Germinal center (tissue), 1 donor: ENCODE measurements around the gene KDM5B.
A peak's percentile ranks its signal among the peaks of the same experiment; 100 is the strongest.
"Not testable (repeated sequence)": the region's sequence is repeated elsewhere in the genome, so short reads cannot be mapped to it uniquely, and the experiment has no call there.

Experiments
- DNase-seq: peaks from one replicate; pipeline ENCODE4 v3.0.0; 2012; ENCODE audit warnings: mixed read lengths, low spot score

KDM5B gene

DNA sequence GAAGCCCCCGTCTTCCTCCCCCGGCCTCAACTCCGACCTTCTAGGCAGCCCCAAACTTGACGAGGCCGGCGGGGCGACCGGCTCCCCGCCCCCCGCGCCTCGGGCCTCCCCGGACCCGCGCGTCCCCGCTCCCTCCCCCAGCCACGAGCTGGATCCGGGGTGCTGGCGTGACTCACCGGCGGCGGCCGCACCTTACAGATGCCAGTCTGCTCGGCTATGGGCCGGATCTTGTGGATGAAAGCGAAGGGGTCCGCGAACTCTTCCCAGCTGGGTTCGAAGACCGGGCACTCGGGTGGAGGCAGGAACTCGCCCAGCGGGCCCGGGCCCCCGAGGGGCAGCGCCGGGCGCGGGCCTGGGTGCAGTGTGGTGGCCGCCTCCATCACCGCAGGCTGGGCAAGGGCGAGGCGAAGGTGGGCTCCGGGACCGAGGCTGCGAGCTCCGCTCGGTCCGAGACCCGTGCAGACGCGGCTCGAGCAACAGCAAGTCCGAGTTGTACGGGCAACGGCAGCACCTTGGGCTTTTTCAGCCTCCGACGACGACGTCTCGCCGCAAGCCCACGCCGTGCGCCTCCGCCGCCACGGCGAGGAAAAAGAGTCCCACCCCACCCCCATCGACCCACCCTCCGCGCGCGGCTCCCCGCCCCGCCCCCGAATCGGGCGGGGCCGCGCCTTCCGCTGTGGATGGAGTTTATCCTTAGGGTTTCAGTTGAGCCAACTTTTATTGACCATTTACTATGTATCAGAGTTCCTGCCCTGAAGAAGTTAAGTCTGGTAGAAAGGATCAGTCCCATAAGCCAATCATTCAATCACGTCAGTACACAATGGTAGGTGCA lies at the start of gene KDM5B:
TSS of gene KDM5B (minus strand) at position 496 of the 832 bp plus-strand sequence. CDS start at position 380, 116 bp downstream.
- DNase-seq, result peak; percentile 64

DNA sequence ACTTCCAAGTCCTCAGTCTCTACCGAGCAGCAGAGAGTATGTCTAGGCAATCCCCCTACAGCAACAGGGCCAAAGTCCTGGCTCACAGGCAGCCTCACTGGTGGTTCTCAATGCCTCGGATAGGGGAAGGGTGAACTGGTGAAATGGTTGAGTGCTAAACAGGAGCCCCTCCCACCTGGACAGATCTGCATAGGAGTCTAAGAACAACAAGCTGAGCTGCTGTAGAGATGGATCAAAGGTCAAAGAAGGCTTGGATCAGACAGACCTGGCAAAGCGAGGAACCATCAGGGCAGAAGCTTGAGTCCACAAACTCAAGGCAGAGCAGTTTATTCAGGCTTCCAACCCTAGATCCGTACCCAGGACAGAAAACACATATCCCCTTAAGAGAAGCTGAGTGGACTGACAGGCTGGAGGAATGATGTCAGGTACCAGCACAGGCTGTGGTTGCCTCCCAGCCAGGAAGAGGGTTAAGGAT lies 49.0 kb upstream of the KDM5B start:
- no peak for DNase-seq

DNA sequence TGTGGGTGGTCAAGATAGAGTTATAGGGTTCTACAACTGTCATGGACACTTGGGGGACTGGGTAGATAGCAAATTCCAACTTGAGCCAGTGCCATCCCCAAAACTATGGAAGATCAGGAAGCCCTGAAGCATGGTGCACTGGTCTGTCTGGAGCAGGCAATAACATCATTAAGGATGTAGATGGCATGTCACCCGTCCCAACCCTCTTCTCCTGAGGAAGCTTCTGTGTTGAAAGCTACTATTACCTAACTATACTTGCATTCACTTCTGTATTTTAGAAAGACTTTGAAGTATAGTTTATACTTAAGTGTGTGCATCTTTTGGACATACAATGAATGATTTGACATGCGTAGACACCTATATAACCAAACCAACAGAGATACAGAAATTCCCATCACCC lies 47.8 kb upstream of the KDM5B start:
- DNase-seq, result no peak

DNA sequence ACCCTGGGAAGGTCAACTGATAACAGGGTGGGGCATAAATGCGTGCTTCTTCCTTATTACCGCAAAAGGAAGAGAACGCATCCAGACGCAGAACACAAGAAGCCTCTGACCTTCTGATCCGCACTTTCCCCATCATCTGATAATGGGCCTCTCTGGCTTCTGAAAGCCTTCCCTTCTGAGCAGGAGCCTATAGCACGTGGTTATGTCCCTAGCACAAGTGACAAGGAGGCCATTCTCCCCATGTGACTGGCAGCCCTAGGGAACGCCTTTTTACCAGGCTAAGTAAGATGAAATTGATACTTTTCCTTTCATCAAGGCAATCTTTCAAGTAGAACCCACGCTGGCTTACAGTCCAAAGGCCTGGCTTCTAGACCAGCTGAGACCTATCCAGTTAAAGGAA lies 46.6 kb upstream of the KDM5B start:
- no peak for DNase-seq

DNA sequence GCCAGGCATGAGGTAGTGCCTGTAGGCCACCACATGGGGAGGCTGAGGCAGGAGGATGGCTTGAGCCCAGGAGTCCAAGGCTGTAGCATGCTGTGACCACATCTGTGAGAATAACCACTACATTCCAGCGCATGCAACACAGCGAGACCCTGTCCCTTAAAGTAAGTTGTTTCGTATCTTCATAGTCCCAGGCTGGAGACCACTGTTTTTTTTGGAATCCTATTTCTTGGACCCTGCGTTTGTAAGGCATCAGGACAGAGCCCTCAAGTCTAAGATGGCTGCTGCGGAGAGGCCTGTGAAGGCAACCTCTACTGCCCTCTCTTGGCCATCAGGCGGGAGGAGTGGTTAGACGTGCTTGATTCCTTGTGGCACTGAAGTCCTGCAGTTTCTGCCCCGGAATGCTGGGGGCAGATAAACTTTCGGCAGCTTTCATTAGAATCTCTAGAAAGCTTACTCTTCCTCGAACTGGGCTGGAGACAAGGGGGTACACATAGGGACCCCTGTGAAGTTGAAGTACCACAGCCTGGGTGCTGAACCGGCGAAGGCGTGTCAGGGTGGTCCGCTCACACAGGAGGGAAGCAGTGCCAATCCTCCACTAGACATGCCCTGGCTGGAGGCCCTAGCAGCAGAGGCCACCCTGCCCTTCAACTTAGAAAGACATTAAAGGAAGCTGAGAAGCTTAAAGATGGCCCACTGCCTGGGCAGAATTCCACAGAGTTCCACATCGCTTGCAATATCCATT lies 44.1 kb upstream of the KDM5B start:
- peak; percentile 34 for DNase-seq

DNA sequence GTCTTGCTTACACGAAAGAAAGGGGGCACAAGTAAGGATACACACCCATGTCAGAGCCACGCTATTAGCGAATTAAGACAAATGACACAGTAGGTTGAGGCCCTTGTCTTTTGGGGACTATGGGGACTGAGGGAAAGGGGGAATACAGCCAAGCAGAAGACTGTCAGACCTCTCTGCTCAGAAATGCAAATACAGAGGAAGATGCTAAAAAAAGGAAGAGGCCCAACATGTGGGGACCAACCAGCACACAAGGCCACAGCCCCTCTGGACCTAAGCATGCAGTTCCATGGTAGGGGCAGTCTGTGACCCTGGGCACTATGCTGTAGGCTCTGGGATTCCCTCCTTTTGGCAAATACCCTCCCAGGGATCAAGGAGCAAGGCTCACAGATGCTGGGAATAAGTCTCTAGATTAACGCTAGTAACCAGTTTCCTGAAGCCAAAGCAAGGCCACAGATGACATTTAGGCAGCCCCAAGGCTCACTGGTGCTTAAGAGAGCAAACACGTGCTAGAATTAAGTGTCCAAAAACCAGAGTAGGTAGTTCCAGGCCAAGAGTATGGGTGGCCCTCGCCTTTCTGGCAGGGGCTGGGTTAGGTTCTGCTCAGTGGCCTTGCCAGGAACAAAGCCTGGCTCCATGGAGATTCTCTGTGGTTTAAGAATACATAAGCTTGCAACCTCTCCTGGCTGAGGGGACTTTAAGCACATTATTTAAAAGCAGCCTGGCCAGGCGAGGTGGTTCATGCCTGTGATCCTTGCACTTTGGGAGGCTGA lies 42.6 kb upstream of the KDM5B start:
- DNase-seq, result no peak

DNA sequence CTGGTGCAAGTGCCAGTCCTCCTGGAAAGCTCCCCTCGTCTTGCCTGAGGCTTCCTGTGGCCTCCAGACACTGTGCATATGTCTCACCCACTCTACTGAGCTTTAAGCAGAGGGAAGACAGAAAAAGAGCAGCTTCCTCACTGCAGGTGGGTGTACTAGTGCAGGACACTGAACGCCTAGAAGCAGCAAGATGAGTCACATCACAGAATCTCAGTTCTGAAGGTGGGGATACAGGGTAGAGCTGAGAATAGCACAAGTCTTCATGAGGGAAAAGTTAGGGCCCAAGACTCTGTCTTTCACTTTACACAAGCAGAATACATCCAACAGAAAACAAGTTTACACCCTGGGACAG lies 39.9 kb upstream of the KDM5B start:
- DNase-seq, result no peak

DNA sequence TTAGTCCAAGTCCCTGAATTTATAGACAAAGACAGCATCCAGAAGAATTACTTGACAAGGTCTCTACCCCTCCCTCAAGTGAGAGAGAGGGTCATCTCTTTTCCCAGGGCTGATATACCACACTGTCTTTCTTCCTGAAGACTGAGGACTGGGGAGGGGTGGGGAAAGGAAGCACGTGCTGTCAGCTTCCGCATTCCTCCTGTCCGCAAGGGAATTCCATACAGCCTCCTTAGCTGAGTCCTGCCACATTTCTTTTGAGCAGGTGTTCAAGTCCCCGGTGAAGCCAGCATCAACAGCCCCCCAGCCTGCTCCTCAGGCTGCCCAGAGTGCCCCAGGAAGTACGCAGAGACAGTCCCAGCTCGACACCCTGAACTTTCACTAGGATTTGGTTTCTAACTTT lies 36.7 kb upstream of the KDM5B start:
- no peak for DNase-seq

DNA sequence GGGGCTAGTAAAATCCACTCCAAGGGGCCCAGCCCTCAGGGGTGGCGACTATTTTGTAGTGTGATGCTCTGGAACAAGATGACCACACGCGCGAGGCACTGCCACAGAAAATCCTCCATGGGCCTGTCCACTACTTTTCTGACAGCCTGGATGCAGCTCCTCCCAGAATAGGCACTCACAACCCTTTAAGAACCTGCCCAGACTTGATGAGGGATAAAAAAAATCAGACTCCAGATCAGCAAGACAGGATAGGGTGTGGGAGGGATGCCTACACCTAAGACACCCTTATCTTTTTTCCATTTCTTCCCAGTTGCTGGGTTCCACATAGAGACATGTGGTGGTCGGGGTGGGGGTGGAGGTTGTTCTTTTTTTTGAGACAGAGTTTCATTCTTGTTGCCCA lies 36.0 kb upstream of the KDM5B start:
- no peak for DNase-seq

DNA sequence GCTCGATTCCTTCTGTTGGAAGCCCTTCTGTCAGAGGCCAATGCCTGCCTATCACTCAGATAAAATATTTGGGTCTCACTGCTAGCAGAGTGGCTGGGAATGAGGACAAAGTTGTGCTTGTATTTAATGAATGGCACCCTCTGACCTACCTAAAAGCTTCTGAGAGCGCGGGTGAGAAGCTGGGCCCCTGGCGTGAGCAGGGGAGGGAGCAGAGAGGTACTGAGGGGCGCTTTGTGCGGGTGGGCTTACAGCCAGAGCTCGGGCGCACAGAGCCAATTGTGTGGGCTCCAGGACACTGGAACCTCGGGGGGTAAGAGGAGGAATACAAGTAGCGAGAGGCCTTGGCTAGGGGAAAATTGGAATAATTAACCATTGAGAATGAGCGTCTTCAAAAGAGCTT lies 34.9 kb upstream of the KDM5B start:
- no peak for DNase-seq

DNA sequence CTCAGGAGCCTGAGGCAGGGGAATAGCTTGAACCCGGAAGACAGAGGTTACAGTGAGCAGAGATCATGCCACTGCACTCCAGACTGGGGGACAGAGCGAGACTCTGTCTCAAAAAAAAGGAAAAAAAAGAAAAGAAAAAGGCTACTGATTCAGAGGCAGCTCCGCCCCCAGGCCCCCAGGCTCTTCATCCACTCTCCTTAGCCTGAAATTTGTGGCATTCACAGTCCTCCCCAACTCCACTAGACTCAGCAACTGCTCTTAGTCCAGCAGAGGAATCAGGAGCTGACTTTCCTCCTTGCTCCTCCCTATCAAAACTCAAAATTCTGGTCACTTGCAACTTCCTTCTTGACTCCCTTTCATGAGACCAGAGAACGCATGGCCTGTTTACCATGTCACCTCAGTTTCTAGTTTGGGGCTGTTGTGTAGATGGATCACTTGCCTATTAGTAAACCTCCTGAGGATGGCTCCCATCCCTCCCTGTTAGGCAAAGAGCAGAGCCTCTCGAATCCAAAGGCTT lies 29.6 kb upstream of the KDM5B start:
- DNase-seq, result no peak

DNA sequence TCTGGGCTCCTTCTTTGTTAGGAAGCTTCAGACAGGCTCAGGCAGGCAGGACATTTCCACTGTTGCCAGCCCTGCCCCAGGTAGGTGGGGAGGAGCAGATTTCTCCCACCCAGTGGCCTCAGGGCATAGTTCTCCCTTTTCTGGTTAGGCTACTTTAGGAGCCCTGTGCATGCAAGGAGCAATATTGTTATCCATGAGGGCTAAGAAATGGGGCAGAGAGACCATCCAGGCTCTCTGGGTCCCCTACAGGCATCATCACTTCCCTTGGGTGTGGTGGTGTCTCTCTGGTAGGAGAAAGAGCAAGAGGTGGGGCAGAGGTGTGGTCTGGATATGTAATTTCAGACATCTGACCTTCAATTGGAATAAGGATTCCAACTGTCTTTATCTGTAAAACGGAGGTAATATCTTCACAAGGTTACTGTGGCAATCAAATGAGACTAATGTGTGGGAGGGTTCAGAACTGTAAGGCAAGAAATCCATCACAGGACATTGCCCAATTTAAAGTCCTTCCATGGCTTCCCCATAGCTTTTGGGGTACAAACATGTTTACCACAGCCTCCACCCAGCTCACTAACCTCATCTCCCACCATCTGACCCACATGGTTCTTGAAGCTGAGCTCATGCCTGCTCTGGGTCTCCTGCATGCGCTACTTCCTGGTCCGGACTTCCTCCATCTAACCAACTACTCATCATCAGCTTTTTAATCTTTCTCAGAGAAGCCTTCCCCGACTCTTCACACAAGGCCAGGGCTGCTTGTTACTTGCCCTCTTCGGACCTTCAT lies 28.6 kb upstream of the KDM5B start:
- no peak for DNase-seq

DNA sequence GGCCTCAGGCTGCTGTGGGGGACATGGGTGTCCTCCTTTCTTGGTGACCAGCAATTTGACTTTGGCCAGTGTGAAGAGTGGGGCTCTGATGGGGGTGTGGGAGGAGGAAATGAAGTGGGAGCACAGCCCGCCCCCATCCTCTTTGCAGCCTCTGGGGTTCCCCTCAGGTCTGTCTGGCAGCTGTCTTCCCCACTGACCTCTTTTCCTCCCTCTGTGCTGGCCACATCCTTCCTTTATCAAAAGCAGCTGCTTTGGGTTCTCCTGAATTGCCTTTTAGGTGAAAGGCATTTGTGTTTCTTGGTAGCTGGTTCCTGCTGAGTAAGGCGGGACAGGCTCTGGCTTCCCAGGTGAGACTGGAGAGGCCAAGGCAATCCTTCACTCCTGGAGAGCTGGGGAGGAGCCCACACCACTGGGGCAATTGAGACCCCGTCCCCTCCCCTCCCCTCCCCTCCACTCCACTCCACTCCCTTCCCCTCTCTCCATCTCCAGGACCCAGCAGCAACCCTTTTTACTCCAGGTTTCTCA lies 27.4 kb upstream of the KDM5B start:
- no peak for DNase-seq

DNA sequence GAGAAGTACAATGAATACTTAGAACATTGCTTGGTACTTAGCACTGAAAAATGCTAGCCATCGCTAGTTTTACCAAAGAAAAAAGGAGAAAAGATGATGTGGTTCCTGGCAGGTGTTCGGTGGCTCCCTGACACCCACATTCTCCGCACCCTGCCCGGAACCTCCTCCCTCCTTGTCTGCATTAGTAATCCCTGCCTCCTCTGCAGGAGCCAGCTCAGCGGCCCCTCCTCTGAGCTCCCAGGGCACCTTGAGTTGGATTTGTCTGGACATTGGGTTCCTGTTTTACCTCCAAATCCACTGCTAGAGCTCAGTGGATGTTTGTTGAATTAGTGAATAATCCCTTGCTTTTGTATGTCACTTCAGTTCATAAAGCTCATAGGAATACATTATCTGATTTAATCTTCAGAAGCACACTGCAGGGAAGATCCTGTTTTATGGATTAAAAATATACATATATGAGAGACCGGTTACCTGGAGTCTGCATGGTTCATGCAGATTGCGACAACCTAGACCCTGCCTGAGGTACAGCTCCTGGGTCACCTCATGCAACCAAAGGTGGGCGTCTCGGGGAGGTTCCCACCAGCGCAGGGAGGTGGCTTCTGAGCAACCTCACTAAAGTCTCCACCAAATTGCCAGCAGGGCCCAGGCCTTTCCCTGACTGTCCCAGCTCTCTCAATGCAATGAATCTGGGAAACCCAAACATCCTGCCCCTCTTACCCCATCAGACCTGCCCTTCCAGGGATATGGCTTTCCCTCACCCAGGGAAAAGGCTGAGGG lies 26.7 kb upstream of the KDM5B start:
- no peak for DNase-seq

DNA sequence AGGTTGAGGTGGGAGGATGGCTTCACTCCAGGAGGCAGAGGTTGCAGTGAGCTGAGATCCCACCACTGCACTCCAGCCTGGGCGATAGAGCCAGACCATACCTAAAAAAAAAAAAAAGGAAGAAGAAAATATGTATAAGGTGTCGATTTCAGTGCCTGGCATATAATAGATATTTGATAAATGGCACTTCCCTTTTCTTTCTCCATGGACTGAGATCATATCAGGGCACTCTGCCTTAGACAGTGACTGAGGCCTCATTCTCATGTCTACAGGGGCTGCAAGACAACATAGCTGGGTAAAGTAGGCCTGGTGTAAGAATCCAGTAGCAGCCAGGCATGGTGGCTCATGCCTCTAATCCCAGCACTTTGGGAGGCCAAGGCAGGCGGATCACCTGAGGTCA lies 23.7 kb upstream of the KDM5B start:
- no peak for DNase-seq

DNA sequence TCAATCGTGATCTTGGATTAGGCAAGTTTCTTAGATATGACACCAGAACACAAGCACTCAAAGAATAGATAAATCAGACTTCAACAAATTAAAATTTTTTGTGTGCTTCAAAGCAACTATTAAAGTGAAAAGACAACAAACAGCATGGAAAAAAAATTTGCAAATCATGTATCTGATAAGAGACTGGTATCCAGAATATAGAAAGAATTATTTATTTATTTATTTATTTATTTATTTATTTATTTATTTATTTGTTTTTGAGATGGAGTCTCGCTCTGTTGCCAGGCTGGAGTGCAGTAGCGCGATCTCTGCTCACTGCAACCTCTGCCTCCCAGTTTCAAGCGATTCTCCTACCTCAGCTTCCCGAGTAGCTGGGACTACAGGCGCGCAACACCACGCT lies 21.0 kb upstream of the KDM5B start:
- DNase-seq, result not testable (repeated sequence)

DNA sequence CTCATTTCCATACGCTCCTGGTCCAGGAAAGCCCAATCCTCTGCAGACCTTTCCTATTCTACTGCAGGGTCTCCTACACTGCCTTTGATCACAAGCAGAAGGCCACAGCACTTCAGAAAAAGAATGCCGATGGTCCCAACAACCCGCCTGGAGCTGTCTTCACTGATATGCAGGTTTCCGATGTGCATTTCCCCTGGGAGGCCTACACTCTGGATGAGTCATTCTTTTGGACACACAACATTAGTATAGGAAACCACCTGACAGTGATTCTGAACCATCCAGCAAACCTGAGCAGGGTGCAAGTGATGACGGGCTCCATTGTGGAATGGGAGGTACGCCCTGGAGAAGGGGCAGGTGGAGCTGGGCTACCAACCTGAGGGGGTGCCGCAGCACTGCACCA lies 17.5 kb upstream of the KDM5B start:
- no peak for DNase-seq

DNA sequence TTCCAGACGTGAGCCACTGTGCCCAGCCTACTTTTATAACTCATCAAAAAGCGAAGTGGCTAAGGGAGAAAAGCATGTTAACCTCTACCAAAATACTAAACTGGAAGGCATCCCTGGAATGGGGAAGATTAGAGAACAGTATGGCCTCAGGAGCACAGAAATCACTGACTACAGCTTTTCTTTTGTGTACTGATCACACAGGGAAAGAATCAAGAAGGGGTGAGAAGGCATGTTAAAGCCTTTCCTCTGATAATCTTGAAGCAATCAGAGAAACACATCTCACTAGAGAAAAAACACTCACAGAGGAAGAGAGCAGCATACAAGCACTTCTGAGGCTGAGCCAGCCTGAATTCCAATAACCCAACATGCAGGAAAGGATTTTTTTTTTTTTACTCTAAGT lies 13.2 kb upstream of the KDM5B start:
- DNase-seq, result no peak

DNA sequence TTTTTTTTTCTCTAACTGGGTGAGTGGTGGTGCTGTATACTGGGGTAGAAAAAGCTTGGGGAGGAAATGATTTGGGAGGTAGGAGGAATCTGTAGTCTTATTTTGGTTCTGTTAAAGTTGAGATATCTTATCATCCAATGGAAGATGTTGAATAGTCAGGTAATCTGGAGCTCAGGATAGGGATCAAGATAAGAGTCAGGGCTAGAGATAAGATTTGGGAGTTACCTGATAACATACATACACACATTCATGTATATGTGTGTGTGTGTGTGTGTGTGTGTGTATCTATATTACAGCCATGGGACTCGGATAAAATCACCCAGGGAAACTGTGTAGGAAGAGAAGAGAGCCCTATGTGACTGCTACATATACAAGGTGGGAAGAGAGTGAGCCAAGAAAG lies 10.6 kb upstream of the KDM5B start:
- no peak for DNase-seq

DNA sequence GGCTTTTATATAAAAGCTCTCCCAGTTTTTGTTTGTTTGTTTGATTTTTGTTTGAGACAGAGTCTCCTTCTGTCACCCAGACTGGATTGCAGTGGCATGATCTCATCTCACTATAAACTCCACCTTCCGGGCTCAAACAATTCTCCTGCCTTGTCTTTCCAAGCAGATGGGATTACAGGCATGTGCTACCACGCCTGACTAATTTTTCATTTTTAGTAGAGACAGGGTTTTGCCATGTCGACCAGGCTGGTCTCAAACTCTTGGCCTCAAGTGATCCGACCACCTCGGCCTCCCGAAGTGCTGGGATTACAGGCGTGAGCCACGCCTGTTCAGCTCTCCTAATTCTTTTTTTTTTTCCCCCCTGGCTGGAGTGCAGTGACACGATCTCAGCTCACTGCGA lies 6.9 kb upstream of the KDM5B start:
- DNase-seq, result no peak
